Superior temporal gyrus (tissue), 1 donor: ENCODE measurements around the gene LUZP4.
A peak's percentile ranks its signal among the peaks of the same experiment; 100 is the strongest.
"Not testable (repeated sequence)": the region's sequence is repeated elsewhere in the genome, so short reads cannot be mapped to it uniquely, and the experiment has no call there.

ENCODE experiments used
- DNase-seq: peaks from one replicate; pipeline ENCODE4 v3.0.0-alpha.2; 2016; ENCODE audit errors: extremely low spot score

Gene LUZP4

DNA sequence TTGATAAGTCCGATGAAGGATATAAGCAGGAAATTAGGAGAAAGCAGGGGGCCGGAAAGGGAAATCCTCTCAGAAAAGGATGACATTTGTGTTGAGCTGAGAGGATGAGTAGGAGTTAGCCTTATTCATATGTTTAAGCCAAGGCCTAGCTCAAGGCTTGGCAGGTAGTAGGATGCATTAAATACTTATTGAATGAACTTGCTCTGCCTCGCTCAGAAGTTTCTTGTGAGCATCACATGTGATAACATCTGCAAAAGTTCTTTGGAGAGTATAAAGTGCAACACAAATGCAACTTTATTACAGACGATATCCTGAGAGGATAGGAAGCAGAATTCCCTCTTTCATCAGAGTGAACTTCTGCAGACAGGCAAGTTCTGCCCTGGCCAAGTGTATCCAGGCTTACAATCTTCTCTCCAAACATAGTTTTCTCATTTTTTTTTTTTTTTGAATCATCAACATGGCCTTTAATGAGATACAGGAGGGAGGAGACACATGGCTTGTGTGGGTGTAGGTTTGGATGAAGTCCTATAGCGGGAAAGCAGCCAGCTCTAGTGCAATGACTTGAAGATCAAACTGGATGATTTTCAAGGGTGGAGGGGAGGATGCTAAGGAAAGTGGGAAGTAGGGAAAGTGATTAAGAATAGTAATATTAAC, 48.1 kb downstream of the LUZP4 start:
- peak; percentile 14 for DNase-seq

DNA sequence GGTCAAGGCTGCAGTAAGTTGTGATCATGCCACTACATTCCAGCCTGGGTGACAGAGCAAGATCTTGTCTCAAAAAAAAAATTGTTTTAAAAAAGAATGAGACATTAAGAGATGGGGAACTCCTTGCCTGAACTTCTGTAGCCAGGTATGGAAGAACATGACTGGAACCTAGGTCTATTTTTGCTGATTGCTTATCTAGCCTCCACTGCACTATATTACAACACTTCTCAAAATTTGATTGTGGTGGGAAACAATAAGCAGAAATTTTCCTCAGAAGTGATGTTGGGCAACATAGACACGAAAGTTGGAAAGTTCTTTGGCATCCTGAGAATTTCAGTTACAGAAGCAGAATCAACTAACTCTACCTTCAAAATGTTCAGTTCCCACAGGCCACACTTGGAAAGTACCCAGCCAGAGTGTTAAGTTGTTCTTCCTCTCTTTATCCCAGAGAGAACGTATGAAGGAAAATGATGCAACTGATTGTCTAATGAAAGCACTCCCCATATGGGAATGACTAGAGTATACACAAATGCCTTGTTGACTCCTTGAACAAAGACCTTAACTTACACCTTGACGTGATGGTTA, 50.0 kb downstream of the LUZP4 start:
- DNase-seq: no peak

DNA sequence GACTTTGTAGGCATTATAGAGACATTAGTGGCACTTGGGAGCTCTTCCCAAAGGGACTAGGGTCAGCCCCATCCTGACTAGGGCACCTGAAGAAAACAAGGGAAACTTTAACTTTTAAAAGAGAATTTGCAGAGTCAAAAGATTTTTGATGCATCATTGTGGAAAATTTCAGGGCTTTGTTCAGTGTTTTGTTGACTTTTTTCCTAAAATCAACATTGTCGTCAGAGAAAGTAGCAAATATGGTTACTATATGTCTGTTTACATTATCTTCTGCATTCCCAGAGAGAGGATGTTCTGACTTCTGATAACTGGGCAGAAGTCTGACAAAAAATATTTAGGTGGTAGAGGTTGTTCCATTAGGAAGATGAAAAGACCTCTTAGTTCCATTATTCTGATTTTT, 51.9 kb downstream of the LUZP4 start:
- DNase-seq: no peak

DNA sequence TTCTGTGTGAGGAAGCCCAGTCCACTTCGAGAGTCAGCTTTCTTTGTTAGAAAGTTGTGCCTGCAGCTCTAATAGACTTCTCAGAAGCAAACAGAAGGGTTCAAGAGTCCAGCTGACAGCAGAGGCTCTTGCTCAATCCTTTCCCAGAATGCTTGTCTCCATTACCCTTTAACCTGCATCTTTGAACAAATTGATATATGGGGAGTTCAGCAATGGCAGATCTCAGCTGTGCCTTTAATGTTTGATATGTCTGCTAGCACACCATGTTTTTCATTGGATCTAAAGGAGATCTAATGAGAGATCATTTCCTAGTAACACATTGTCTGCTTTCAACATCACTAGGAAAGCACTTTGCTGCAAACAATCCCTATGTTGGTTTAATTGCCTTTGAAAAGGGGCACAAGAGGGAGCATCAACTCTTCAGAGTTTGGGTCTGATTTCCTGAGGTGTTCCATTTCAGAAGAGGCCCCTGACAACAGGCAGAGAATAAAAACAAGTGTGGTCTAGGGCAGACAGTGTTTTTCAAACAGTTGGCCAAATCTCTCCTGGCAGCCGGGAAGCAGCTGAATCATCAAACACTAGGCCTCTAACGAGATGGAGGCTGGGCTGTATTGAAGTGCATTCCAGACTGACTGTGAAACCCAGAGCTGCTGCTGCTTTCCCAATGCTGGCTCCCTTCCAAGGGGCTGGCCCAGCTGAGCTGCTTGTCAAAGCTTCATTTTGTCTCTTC, 55.5 kb downstream of the LUZP4 start:
- peak; percentile 87 for DNase-seq

DNA sequence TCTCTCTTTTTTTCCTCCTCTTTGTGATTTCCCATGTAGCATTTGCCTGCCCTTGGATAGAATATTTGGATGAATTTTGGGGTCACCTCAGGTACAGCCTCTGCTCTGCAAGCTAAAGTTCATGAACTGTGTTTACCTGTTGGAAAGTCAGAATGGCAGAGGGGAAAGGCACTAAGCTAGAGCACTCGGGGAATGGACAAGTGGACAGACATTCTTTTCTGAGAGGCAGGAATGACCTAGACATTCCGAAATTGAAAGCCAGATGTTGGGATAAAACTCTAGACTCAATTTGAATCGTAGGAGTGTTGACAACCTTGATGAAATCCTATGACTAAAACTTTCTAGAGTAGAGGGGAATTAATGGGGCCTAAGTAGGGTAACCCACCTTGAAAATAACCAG, 56.1 kb downstream of the LUZP4 start:
- no peak for DNase-seq

DNA sequence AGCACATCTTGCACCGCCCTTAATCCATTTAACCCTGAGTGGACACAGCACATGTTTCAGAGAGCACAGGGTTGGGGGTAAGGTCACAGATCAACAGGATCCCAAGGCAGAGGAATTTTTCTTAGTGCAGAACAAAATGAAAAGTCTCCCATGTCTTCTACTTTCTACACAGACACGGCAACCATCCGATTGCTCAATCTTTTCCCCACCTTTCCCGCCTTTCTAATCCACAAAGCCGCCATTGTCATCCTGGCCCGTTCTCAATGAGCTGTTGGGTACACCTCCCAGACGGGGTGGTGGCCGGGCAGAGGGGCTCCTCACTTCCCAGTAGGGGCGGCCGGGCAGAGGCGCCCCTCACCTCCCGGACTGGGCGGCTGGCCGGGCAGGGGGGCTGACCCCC, 57.2 kb downstream of the LUZP4 start:
- DNase-seq: not testable (repeated sequence)

DNA sequence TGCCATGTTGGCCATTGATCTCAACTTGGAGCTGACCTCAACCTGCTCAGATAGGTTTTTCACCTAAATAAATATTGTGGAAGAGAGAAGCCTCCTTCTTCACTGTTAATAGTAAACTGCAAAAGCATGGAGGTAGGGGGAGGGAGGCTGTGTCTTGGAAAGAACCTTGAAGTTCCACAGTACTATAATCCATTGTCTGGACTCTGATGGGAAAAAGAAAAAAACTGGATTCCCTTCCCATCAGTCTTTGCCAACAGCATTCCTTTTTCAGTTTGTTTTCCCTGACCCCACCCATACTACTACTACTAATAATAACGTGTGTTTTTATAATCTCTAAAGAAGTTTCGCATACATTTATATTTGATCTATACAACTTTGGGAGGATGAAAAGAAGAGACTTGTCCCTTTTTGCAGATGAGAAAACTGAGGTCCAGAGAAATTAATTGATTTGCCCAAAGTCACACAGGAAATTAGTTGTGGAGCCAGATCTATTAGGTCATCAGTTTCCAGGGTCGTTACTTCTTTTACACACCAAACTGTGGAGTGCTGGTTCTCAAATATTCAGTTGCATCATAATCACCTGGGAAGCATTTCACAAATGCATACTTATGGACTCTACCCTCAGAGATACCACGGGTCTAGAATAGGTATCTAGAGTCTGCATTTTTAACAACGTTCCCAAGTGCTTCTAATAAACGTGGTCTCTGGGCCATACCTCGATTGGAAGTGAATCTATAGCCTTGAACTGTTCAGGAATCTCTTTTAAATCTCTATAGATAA, 59.1 kb downstream of the LUZP4 start:
- no peak for DNase-seq

DNA sequence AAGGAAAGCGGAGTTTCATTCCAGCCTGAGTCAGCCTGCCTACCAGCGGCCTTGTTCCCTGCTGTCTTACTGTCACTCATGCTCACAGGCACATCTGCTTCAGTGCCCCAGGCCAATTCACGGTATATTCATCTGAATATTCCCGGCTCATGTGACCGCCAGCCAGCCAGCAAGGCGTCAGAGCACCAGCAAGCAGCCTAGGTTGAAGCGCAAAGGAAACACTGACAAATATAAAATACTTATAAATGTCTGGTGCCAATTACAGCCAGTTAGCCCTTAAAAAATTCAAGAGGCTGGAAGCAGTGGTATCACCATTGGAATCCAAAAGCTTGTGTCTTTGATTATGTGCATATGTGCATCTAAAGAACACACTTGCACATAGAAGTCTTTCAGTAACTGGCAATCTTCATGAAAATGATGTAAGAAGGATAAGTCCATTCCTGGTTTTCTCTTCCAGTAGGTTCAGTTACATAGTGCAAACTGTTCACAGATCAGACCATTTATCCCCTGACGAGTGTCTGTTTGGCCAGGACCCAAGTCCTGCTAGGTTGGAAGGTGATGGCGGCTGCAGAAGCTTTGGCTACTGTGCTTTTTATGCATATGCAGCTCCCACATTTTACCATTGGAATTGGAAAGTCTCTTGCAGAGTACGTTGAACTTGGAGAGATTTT, 61.3 kb downstream of the LUZP4 start:
- DNase-seq: no peak

DNA sequence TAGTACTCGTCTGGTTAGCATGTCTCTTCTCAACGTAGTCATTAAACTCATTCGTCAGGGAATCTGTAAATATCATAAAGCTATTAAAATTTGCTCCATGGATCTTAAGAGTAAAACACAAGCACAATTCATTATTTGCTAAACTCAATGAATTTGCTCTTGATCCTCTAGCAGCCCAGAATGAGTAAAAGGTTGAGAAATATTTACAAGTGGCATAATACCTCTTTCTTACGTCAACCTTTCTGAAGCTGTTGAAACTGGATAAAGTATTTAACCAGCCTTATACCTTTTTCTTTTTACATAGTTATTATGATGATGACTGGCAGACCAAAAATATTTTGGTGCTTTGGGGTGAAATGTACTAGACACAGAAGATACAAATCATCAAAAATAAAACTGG, 66.9 kb downstream of the LUZP4 start:
- DNase-seq: no peak
